ENCODE measurements around the gene TIPARP.

Gene TIPARP

GRCh38 chr3:156665291-156665690 lies 9.1 kb upstream of the TIPARP start:
- Histone ChIP-seq H3F3A (ENCODE audit: insufficient read depth, low read length) (no peaks in the 10 kb centered on the region), H3K27me3 (ENCODE audit: insufficient read depth, low read length) (no peaks in the 10 kb centered on the region), H4K20me1 (ENCODE audit: insufficient read depth, low read length) (no peaks in the 10 kb centered on the region), H3K9me3 (ENCODE audit: low read length) (no peaks in the 10 kb centered on the region), H3K36me3 (ENCODE audit: insufficient read depth, low read length) (no peaks in the 10 kb centered on the region), H3K9ac (ENCODE audit: low read length) (no peak overlapping the region), H3K9me2 (ENCODE audit: low read depth, low read length) (no peaks in the 10 kb centered on the region), H2AFZ (ENCODE audit: low read length) (no peak overlapping the region), H3K4me2 (ENCODE audit: low read length) (no peak overlapping the region), H3K79me2 (ENCODE audit: insufficient read depth, low read length) (no peaks in the 10 kb centered on the region), H3K4me1 (ENCODE audit: insufficient read depth, low read length, severe bottlenecking) (no peaks in the 10 kb centered on the region), H3K27ac (ENCODE audit: low read depth, low read length, poor library complexity, severe bottlenecking) (no peak overlapping the region), H3K4me3 (ENCODE audit: low read depth, low read length, poor library complexity, severe bottlenecking) (no peak overlapping the region)
- TF ChIP-seq, protein P1, sequence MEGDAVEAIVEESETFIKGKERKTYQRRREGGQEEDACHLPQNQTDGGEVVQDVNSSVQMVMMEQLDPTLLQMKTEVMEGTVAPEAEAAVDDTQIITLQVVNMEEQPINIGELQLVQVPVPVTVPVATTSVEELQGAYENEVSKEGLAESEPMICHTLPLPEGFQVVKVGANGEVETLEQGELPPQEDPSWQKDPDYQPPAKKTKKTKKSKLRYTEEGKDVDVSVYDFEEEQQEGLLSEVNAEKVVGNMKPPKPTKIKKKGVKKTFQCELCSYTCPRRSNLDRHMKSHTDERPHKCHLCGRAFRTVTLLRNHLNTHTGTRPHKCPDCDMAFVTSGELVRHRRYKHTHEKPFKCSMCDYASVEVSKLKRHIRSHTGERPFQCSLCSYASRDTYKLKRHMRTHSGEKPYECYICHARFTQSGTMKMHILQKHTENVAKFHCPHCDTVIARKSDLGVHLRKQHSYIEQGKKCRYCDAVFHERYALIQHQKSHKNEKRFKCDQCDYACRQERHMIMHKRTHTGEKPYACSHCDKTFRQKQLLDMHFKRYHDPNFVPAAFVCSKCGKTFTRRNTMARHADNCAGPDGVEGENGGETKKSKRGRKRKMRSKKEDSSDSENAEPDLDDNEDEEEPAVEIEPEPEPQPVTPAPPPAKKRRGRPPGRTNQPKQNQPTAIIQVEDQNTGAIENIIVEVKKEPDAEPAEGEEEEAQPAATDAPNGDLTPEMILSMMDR (IDR thresholded peaks at IDR 0.05; ENCODE audit: low read length): no peak
- TF ChIP-seq EZH2 (IDR thresholded peaks at IDR 0.05; ENCODE audit: borderline replicate concordance, low read length): no peak

GRCh38 chr3:156666073-156666472 lies 8.3 kb upstream of the TIPARP start:
- Histone ChIP-seq H3K9ac (ENCODE audit: low read length) (no peak overlapping the region), H3K9me2 (ENCODE audit: low read depth, low read length) (no peaks in the 10 kb centered on the region), H3K9me3 (ENCODE audit: low read length) (no peaks in the 10 kb centered on the region), H3K27me3 (ENCODE audit: insufficient read depth, low read length) (no peaks in the 10 kb centered on the region), H3K4me2 (ENCODE audit: low read length) (no peak overlapping the region), H3K27ac (ENCODE audit: low read depth, low read length, poor library complexity, severe bottlenecking) (no peak overlapping the region), H3K79me2 (ENCODE audit: insufficient read depth, low read length) (no peaks in the 10 kb centered on the region), H2AFZ (ENCODE audit: low read length) (no peak overlapping the region), H3F3A (ENCODE audit: insufficient read depth, low read length) (no peaks in the 10 kb centered on the region), H3K36me3 (ENCODE audit: insufficient read depth, low read length) (no peaks in the 10 kb centered on the region), H4K20me1 (ENCODE audit: insufficient read depth, low read length) (no peaks in the 10 kb centered on the region), H3K4me1 (ENCODE audit: insufficient read depth, low read length, severe bottlenecking) (no peaks in the 10 kb centered on the region), H3K4me3 (ENCODE audit: low read depth, low read length, poor library complexity, severe bottlenecking) (no peak overlapping the region)
- TF ChIP-seq, protein P1 (IDR thresholded peaks at IDR 0.05; ENCODE audit: low read length): no peak
- TF ChIP-seq EZH2 (IDR thresholded peaks at IDR 0.05; ENCODE audit: borderline replicate concordance, low read length): no peak

GRCh38 chr3:156668073-156668763 lies 6.2 kb upstream of the TIPARP start:
- Histone ChIP-seq H3F3A (ENCODE audit: insufficient read depth, low read length) (peaks cover 4% of the 10 kb centered on the region; the same call in 1 of the 2 replicates), H3K4me1 (ENCODE audit: insufficient read depth, low read length, severe bottlenecking) (peaks cover under 1% of the 10 kb centered on the region), H3K27ac (ENCODE audit: low read depth, low read length, poor library complexity, severe bottlenecking) (no peak overlapping the region), H3K4me3 (ENCODE audit: low read depth, low read length, poor library complexity, severe bottlenecking) (no peak overlapping the region), H3K27me3 (ENCODE audit: insufficient read depth, low read length) (no peaks in the 10 kb centered on the region), H3K9me3 (ENCODE audit: low read length) (no peaks in the 10 kb centered on the region), H3K9ac (ENCODE audit: low read length) (no peak overlapping the region), H3K79me2 (ENCODE audit: insufficient read depth, low read length) (no peaks in the 10 kb centered on the region), H2AFZ (ENCODE audit: low read length) (no peak overlapping the region), H3K36me3 (ENCODE audit: insufficient read depth, low read length) (no peaks in the 10 kb centered on the region), H3K9me2 (ENCODE audit: low read depth, low read length) (no peaks in the 10 kb centered on the region), H4K20me1 (ENCODE audit: insufficient read depth, low read length) (no peaks in the 10 kb centered on the region), H3K4me2 (ENCODE audit: low read length) (no peak overlapping the region)
- TF ChIP-seq, protein P1 (IDR thresholded peaks at IDR 0.05; ENCODE audit: low read length): no peak
- no peak for TF ChIP-seq EZH2 (IDR thresholded peaks at IDR 0.05; ENCODE audit: borderline replicate concordance, low read length)

Measured in OCI-LY1 (cell line).